Heart right ventricle (tissue), 16 donors: ENCODE measurements around the gene HOXB2. TPM values are rescaled to one million over a fixed set of nuclear protein-coding genes. Genes with fewer than 3 reads are reported as not detected.
"Not testable (repeated sequence)": the region's sequence is repeated elsewhere in the genome, so short reads cannot be mapped to it uniquely, and the experiment has no call there.

ENCODE experiments used
- ATAC-seq, 8 donors: fragments of 200-7000 bp; cut with Tn5 transposase; one replicate each; pipeline ENCODE4 v1.9.1; 2020; ENCODE audit warnings: mild to moderate bottlenecking in 8 of 8, moderate library complexity in 8 of 8, moderate number of reproducible peaks in 1 of 8
- DNase-seq, 2 donors: peaks; one replicate each; pipeline ENCODE4 v3.0.0-alpha.2; 2020
- H3K27ac ChIP-seq, 10 donors: fragments of 200-600 bp; sonication (generic) in 2 of 10; one replicate each; pipeline versions ENCODE4 v1.5.0 to v1.8.0; 2020 to 2022; ENCODE audit warnings: mild to moderate bottlenecking in 3 of 10
- H3K27me3 ChIP-seq, 7 donors: fragments of 200-600 bp; one replicate each; pipeline ENCODE4 v1.8.0; 2021 to 2022; ENCODE audit warnings: mild to moderate bottlenecking in 2 of 7
- H3K36me3 ChIP-seq, 9 donors: fragments of 200-600 bp; sonication (generic) in 1 of 9; one replicate each; pipeline versions ENCODE4 v1.5.0 to v1.8.0; 2020 to 2022; ENCODE audit warnings: mild to moderate bottlenecking in 2 of 9
- H3K4me1 ChIP-seq, 9 donors: fragments of 200-600 bp; sonication (generic) in 1 of 9; one replicate each; pipeline versions ENCODE4 v1.5.0 to v1.8.0; 2020 to 2022; ENCODE audit warnings: mild to moderate bottlenecking in 4 of 9
- H3K4me3 ChIP-seq, 10 donors: fragments of 200-600 bp; sonication (generic) in 2 of 10; one replicate each; pipeline versions ENCODE4 v1.5.0 to v1.8.0; 2020 to 2022; ENCODE audit warnings: mild to moderate bottlenecking in 7 of 10, moderate library complexity in 2 of 10
- H3K9me3 ChIP-seq, 11 donors: fragments of 200-600 bp in 10 of 11; sonication (generic) in 2 of 11; one replicate each; pipeline versions ENCODE4 v1.5.0 to v1.8.0; 2013 to 2022; ENCODE audit warnings: mild to moderate bottlenecking in 2 of 11, control low read depth in 1 of 11, moderate library complexity in 1 of 11
- CTCF ChIP-seq, 9 donors: fragments of 200-600 bp; sonication (generic) in 2 of 9; IDR thresholded peaks; one replicate each; pipeline versions ENCODE4 v1.5.0 to v1.8.0; 2021 to 2022; ENCODE audit warnings: antibody characterized with exemption in 9 of 9, mild to moderate bottlenecking in 5 of 9, moderate library complexity in 1 of 9
- WGBS, 2 donors: extraction: QIAGEN DNeasy Blood & Tissue Kit; methylation state at CpG; one replicate each; pipeline ENCODE4 v1.1.7; 2013; ENCODE audit warnings: inconsistent platforms in 1 of 2; 5-methylcytosine and 5-hydroxymethylcytosine counted together
- intact Hi-C, 10 donors: fragments of 100-400 bp; cut with DNase I; formaldehyde crosslinking; loops; one replicate each; pipeline versions ENCODE4 v1.11.1 to v1.14.2; 2022
- polyA plus RNA-seq, 2 donors: library from polyadenylated mRNA; stranded (reverse); fragments of 200-250 nt; gene quantifications; one replicate each; pipeline ENCODE4 v1.2.3, GENCODE V29; 2013
- total RNA-seq, 10 donors: library from RNA; stranded (reverse); fragmentation: NEBNext Ultra II Directional in 3 of 10; extraction: Animal tissue kit (Norgen Biotek cat#: 25700) in 3 of 10; gene quantifications; one replicate each; pipeline versions ENCODE4 v1.2.1 to v1.2.4, GENCODE V29; 2021 to 2023
- donor health status: Arrhythmogenic right ventricular cardiomyopathy.
- donor health status: ischemic (EF 13 %, LVEDD 7.1; RV severe dilation, severe dysfunction).
- donor health status: healthy with polysubstance abuse.
- donor health status: DM: no; HTN: yes; CAD: no.
- donor health status: DM: no; HTN: no; CAD: no.
- donor health status: ischemic (EF 25% LVEDD 6.9; RV normal size, moderate dysfunction).
- donor health status: ischemic (EF 25% LVEDD 5.7; RV mildly dilated, moderate dysfunction).
- donor health status: healthy.
- donor health status: DM: yes; HTN: yes; CAD: no.
- donor health status: Ischemic cardiomyopathy.
- donor health status: ischemic (EF 35%, LVEDD 5.7; RV mildly dilated, moderate dysfunction).
- donor health status: nonischemic (EF 11% LVEDD 7.7; RV severe dilation, severe dysfunction).
- donor health status: DM: yes; HTN: yes; CAD: no.
- donor health status: PGD.
- donor health status: ischemic (EF 29% LVEDD 5.4; RV normal size, mild dysfunction).
- donor health status: nonischemic (EF 23%, LVEDD 6.1; RV moderate dilation, normal function).

Gene HOXB2
- total and polyA plus RNA-seq, 12 donors = 0.47 to 7.9 (median 2.2) TPM

DNA sequence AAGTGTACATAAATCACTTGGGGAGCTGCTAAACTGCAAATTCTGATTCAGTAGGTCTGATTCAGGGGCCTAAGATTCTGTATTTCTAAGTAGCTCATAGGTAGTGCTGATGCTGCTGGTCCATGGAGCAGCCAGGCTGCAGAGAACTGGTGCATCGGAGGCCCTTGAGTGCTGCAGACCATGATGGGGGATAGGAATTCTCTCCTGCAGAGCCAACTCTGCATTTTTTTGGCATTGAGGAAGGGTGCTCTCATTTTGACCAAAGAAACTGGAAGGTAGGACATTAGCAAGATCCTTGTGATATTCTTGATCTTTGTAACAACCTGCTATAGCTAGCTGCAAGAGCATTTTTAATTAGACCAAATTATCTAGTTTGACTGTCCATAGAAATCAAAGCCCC, 4.7 kb downstream of the HOXB2 start:
- no peak for TF ChIP-seq CTCF (IDR thresholded peaks at IDR 0.05)
- DNase-seq (no peak), ATAC-seq (no peak)
- H3K4me3 ChIP-seq = no peak overlapping the region
- WGBS, 2 donors = 81 to 88% methylated on average over 1 of the region's 1 CpG
- no peaks in the 10 kb centered on the region for H3K9me3 ChIP-seq
- intact Hi-C loops = loop anchor here in 2 of 10 donors (5.0 kb wide), 1 partner anchor 37 kb away; the partner anchor contains the start of gene HOXB4 (in 2 of the 2)
- H3K27me3 ChIP-seq = peaks cover 9 to 98% (median 81%) of the 10 kb centered on the region in 7 donors
- H3K27ac ChIP-seq = no peak overlapping the region
- H3K4me1 ChIP-seq = peaks cover 0 to 20% (median 7%) of the 10 kb centered on the region in 9 donors
- H3K36me3 ChIP-seq = no peaks in the 10 kb centered on the region

GRCh38 chr17:48539177-48539576, 5.7 kb downstream of the HOXB2 start:
- no peak for TF ChIP-seq CTCF (IDR thresholded peaks at IDR 0.05)
- H3K36me3 ChIP-seq = no peaks in the 10 kb centered on the region
- peaks cover 9 to 88% (median 73%) of the 10 kb centered on the region in 7 donors for H3K27me3 ChIP-seq
- no peaks in the 10 kb centered on the region for H3K9me3 ChIP-seq
- intact Hi-C loops = no loop called here
- no peak overlapping the region for H3K27ac ChIP-seq
- DNase-seq (no peak), ATAC-seq (no peak)
- H3K4me3 ChIP-seq = no peak overlapping the region
- 84 to 89% methylated on average over 4 of the region's 4 CpGs for WGBS, 2 donors
- peaks cover 0 to 14% (median 5%) of the 10 kb centered on the region in 9 donors for H3K4me1 ChIP-seq

- Histone ChIP-seq H3K27me3 (peaks cover 9 to 85% (median 60%) of the 10 kb centered on the region in 7 donors), H3K4me1 (peaks cover 0 to 14% (median 5%) of the 10 kb centered on the region in 9 donors), H3K4me3 (no peak overlapping the region), H3K9me3 (no peaks in the 10 kb centered on the region), H3K36me3 (no peaks in the 10 kb centered on the region), H3K27ac (no peak overlapping the region)
- no peak for TF ChIP-seq CTCF (IDR thresholded peaks at IDR 0.05)
- 90 to 95% methylated on average over 3 of the region's 3 CpGs for WGBS, 2 donors
- DNase-seq (no peak), ATAC-seq (no peak)
- intact Hi-C loops = no loop called here
Measured at GRCh38 chr17:48537316-48537715, 7.6 kb downstream of the HOXB2 start.

GRCh38 chr17:48535793-48536559, 8.9 kb downstream of the HOXB2 start:
- H3K9me3 ChIP-seq, H3K4me1 ChIP-seq, DNase-seq, ATAC-seq, H3K36me3 ChIP-seq, intact Hi-C loops, H3K27ac ChIP-seq, H3K4me3 ChIP-seq: not testable (repeated sequence)
- H3K27me3 ChIP-seq = peaks cover 0 to 85% (median 60%) of the 10 kb centered on the region in 7 donors
- WGBS, 2 donors = 88 to 91% methylated on average over 9 of the region's 9 CpGs

DNA sequence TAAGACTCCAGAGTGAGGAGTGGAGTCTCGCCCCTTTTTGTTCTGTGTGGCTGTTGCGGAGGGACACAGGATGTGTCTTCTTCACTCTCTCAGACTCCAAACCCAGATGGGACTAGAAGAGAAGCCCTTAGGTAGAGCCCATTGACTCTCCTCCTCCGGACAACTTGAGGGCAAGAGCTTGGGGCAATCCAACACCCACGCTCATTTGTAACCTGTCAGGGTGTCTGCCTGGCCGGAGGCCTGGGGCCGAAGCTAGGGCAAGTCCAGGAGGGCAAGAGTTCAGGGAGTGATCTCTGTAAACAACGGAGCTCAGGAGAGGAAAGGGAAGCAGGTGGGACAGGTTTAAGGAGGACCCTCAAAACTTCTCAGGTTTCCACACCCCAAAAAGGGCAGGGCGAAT, 12.6 kb downstream of the HOXB2 start:
- DNase-seq (no peak), ATAC-seq (no peak)
- H3K9me3 ChIP-seq = no peaks in the 10 kb centered on the region
- no peaks in the 10 kb centered on the region for H3K36me3 ChIP-seq
- H3K27me3 ChIP-seq = peaks cover 0 to 89% (median 69%) of the 10 kb centered on the region in 7 donors
- no peak for TF ChIP-seq CTCF (IDR thresholded peaks at IDR 0.05)
- 73 to 78% methylated on average over 8 of the region's 8 CpGs for WGBS, 2 donors
- no peaks in the 10 kb centered on the region for H3K4me1 ChIP-seq
- H3K4me3 ChIP-seq = no peak overlapping the region
- no peak overlapping the region for H3K27ac ChIP-seq
- intact Hi-C loops = no loop called here
